Sigmoid colon (tissue), 7 donors: Measurements from ENCODE around the gene TDRD7. TPM values are rescaled to one million over a fixed set of nuclear protein-coding genes. Genes with fewer than 3 reads are reported as not detected.
"Not testable (repeated sequence)": the region's sequence is repeated elsewhere in the genome, so short reads cannot be mapped to it uniquely, and the experiment has no call there.

ENCODE experiments used
- DNase-seq: peaks from one replicate; pipeline ENCODE4 v3.0.0-alpha.2; 2019
- H3K27ac ChIP-seq, 4 donors: fragments of 200-600 bp; sonication (generic); one replicate each; pipeline ENCODE4 v1.5.1; 2016 to 2019; ENCODE audit warnings: mild to moderate bottlenecking in 1 of 4
- H3K27me3 ChIP-seq, 3 donors: fragments of 200-600 bp; sonication (generic); one replicate each; pipeline ENCODE4 v1.5.1; 2019; ENCODE audit warnings: mild to moderate bottlenecking in 1 of 3
- H3K36me3 ChIP-seq, 4 donors: fragments of 200-600 bp; sonication (generic); one replicate each; pipeline ENCODE4 v1.5.1; 2016 to 2019
- H3K4me1 ChIP-seq, 4 donors: fragments of 200-600 bp; sonication (generic); one replicate each; pipeline ENCODE4 v1.5.1; 2017 to 2019
- H3K4me3 ChIP-seq, 4 donors: fragments of 200-600 bp; sonication (generic); one replicate each; pipeline ENCODE4 v1.5.1; 2017 to 2019; ENCODE audit warnings: mild to moderate bottlenecking in 2 of 4, moderate library complexity in 1 of 4
- H3K9me3 ChIP-seq, 4 donors: fragments of 200-600 bp in 3 of 4; sonication (generic) in 3 of 4; one replicate each; pipeline versions ENCODE4 v1.5.1 to v1.6.1; 2013 to 2019
- EP300 ChIP-seq, 4 donors: sonication (generic); formaldehyde crosslinking; IDR thresholded peaks; one replicate each; pipeline ENCODE4 v1.6.1; 2017; ENCODE audit warnings: antibody characterized with exemption in 4 of 4
- POLR2A ChIP-seq, 2 donors: fragments of 450-650 bp; IDR thresholded peaks; one replicate each; pipeline ENCODE4 v1.6.1; 2016; ENCODE audit warnings: antibody characterized with exemption in 2 of 2, mild to moderate bottlenecking in 2 of 2, moderate library complexity in 2 of 2
- POLR2AphosphoS5 ChIP-seq, 4 donors: sonication (generic); formaldehyde crosslinking; IDR thresholded peaks; one replicate each; pipeline ENCODE4 v1.6.1; 2017; ENCODE audit warnings: antibody characterized with exemption in 4 of 4
- WGBS, 2 donors: extraction: QIAGEN DNeasy Blood & Tissue Kit; methylation state at CpG; one replicate each; pipeline ENCODE4 v1.1.7; 2013; 5-methylcytosine and 5-hydroxymethylcytosine counted together
- intact Hi-C: fragments of 100-400 bp; cut with DNase I; formaldehyde crosslinking; loops from one replicate; pipeline ENCODE4 v1.15.1; 2023
- polyA plus RNA-seq, 3 donors: library from polyadenylated mRNA; stranded (reverse); fragments of 200-250 nt; gene quantifications; one replicate each; pipeline ENCODE4 v1.2.3, GENCODE V29; 2013
- total RNA-seq, 4 donors: library from RNA; depleted of rRNA; stranded (reverse); fragments of >200 nt; gene quantifications; one replicate each; pipeline ENCODE4 v1.1.0, GENCODE V29; 2016
- TF ChIP-seq, protein P1 (sequence below), 4 experiments: fragments of 450-650 bp in 3 of 4; fragments of 200-600 bp in 1 of 4; IDR thresholded peaks; one replicate each; pipeline ENCODE4 v1.5.1; 2016 to 2019; ENCODE audit warnings: antibody characterized with exemption in 4 of 4, mild to moderate bottlenecking in 3 of 4, moderate library complexity in 2 of 4
- donor health status: healthy with polysubstance abuse.
- donor health status: Bipolar disorder and iron deficiency.
- donor health status: healthy.

TDRD7 gene
- total and polyA plus RNA-seq, 7 donors, result 10.5 to 25.7 (median 17.5) TPM

DNA sequence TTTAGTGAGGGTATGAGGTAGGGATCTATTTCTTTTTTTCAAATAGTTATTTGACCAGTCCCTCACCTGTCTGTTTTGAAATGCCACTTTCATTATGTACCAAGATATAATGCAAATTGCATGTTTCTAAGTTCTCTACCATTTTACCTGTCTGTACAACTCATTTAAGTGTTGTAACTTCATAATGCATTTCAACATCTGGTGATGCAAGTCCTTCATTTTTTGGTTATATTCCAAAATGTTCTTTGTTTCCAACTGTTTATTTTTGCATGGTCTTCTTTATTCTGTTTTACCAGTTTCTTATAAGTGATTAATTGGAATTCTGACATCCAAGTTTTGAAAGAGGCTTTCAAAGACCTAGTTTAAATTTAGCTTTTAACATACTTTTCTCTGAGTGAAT is 26.8 kb downstream of the TDRD7 start:
- no peaks in the 10 kb centered on the region for H3K9me3 ChIP-seq
- no peak overlapping the region for H3K4me3 ChIP-seq
- peaks cover 0 to 4% (median 0%) of the 10 kb centered on the region in 4 donors for H3K4me1 ChIP-seq
- H3K27ac ChIP-seq, result no peak overlapping the region
- DNase-seq, result no peak
- H3K27me3 ChIP-seq, result no peaks in the 10 kb centered on the region
- intact Hi-C loops, result no loop called here
- peaks cover 0 to 43% (median 4%) of the 10 kb centered on the region in 4 donors for H3K36me3 ChIP-seq
- TF ChIP-seq EP300 (IDR thresholded peaks at IDR 0.05), result no peak
- TF ChIP-seq POLR2AphosphoS5 (IDR thresholded peaks at IDR 0.05), result no peak
- TF ChIP-seq, protein P1, sequence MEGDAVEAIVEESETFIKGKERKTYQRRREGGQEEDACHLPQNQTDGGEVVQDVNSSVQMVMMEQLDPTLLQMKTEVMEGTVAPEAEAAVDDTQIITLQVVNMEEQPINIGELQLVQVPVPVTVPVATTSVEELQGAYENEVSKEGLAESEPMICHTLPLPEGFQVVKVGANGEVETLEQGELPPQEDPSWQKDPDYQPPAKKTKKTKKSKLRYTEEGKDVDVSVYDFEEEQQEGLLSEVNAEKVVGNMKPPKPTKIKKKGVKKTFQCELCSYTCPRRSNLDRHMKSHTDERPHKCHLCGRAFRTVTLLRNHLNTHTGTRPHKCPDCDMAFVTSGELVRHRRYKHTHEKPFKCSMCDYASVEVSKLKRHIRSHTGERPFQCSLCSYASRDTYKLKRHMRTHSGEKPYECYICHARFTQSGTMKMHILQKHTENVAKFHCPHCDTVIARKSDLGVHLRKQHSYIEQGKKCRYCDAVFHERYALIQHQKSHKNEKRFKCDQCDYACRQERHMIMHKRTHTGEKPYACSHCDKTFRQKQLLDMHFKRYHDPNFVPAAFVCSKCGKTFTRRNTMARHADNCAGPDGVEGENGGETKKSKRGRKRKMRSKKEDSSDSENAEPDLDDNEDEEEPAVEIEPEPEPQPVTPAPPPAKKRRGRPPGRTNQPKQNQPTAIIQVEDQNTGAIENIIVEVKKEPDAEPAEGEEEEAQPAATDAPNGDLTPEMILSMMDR (IDR thresholded peaks at IDR 0.05), result no peak
- TF ChIP-seq POLR2A (IDR thresholded peaks at IDR 0.05), result no peak

DNA sequence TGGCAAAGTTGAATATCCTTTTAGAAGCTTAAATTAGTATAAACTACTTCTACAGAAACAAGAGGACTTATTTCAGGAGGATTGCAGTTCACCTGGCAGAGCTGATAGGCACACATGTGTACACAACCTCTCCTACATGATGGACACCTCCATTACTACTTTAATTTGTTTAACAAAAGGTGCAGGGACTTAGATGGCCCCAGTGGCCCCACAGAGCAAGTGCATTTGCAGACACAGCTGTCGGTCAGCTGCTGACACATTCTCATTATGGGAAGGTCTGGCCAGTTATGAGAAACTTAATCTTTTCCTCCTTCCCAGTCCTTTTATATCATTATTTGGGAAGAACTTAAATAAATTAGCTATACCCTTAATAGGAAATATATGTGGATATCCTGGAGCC is 28.3 kb downstream of the TDRD7 start:
- WGBS, 2 donors, result 88 to 90% methylated on average over 1 of the region's 1 CpG
- DNase-seq, result no peak
- no peaks in the 10 kb centered on the region for H3K27me3 ChIP-seq
- intact Hi-C loops, result no loop called here
- peaks cover 0 to 4% (median 0%) of the 10 kb centered on the region in 4 donors for H3K4me1 ChIP-seq
- H3K27ac ChIP-seq, result no peak overlapping the region
- H3K9me3 ChIP-seq, result no peaks in the 10 kb centered on the region
- H3K4me3 ChIP-seq, result no peak overlapping the region
- TF ChIP-seq POLR2AphosphoS5 (IDR thresholded peaks at IDR 0.05) (no peak), EP300 (IDR thresholded peaks at IDR 0.05) (no peak), POLR2A (IDR thresholded peaks at IDR 0.05) (no peak)
- TF ChIP-seq, protein P1 (IDR thresholded peaks at IDR 0.05), result no peak
- H3K36me3 ChIP-seq, result peaks cover 0 to 28% (median 4%) of the 10 kb centered on the region in 4 donors

DNA sequence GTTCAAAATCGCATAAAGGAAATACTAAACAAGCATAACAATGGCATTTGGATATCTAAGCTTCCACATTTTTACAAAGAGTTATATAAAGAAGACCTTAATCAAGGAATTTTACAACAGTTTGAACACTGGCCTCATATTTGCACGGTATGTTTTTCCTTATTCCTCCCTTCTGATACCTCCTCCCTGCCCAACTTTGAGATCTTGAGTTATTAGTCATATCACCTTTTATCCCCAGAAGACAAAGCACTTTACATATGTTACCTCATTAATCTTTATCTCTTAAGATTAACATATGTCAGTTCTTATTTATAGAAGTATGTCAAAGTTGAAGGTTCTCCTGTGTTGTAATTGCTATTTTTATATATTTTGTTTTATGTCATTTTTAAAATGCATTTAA is 29.8 kb downstream of the TDRD7 start:
- 32 to 75% methylated on average over 2 of the region's 2 CpGs for WGBS, 2 donors
- Histone ChIP-seq H3K9me3 (no peaks in the 10 kb centered on the region), H3K4me1 (peaks cover 0 to 4% (median 0%) of the 10 kb centered on the region in 4 donors), H3K27me3 (no peaks in the 10 kb centered on the region), H3K4me3 (no peak overlapping the region), H3K27ac (no peak overlapping the region), H3K36me3 (peaks cover 0 to 26% (median 4%) of the 10 kb centered on the region in 4 donors)
- intact Hi-C loops, result no loop called here
- DNase-seq, result no peak
- TF ChIP-seq EP300 (IDR thresholded peaks at IDR 0.05), result no peak

DNA sequence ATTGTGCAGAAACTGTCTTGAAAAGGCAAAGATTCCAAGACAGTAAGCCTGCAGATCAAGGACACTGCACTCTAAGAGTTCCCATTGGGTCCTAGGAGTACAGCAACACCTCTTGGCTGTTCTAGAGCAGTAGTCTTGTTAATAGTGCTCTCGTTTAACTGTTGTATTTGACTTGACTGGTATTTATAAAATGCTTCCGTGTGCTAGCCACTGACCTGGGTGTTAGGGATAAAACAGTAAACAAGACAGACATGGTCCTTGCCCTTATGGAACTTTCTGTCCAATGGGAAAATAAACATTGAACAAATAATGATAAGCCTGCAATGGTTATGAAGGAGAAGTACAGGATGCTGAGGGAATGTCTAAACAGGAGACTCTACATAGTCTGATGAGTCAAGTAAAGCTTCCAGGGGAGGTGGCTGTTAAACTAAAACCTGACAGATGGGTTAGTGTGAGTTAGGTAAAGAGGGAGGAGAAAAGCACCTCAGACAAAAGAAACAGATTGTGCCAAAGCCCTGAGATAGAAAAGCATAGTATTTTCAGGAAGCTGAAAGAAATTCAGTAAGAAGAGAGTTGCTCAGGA is 33.3 kb downstream of the TDRD7 start:
- TF ChIP-seq, protein P1 (IDR thresholded peaks at IDR 0.05), result no peak
- TF ChIP-seq EP300 (IDR thresholded peaks at IDR 0.05), result no peak
- no peak for TF ChIP-seq POLR2AphosphoS5 (IDR thresholded peaks at IDR 0.05)
- no peak for TF ChIP-seq POLR2A (IDR thresholded peaks at IDR 0.05)
- DNase-seq, result no peak
- H3K27me3 ChIP-seq, result no peaks in the 10 kb centered on the region
- no peak overlapping the region for H3K4me3 ChIP-seq
- intact Hi-C loops, result no loop called here
- no peak overlapping the region for H3K27ac ChIP-seq
- 45 to 73% methylated on average over 2 of the region's 2 CpGs for WGBS, 2 donors
- no peaks in the 10 kb centered on the region for H3K4me1 ChIP-seq
- H3K36me3 ChIP-seq, result peaks cover 0 to 14% (median 0%) of the 10 kb centered on the region in 4 donors
- H3K9me3 ChIP-seq, result no peaks in the 10 kb centered on the region

DNA sequence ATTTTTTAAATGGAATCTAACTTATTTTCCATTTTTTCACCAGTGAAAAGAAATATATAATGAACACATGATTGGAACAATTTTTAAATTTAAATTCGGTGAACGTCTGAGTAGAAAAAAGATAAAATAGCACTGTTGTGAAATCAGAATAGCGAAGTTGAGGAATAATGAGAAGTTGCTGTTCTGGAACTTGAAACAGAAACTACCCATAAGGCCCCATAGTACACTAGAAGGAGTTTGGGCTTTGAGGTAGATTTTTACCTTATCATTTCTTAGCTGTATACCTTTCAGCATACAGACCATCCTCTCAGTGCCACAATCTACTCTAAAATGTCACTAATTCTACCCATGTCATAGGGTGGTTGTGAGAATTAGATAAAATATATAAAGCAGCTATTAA is 35.1 kb downstream of the TDRD7 start:
- WGBS, 2 donors, result 87 to 94% methylated on average over 3 of the region's 3 CpGs
- Histone ChIP-seq H3K36me3 (peaks cover 0 to under 1% (median 0%) of the 10 kb centered on the region in 4 donors), H3K4me3 (no peak overlapping the region), H3K27me3 (no peaks in the 10 kb centered on the region), H3K4me1 (no peaks in the 10 kb centered on the region), H3K27ac (no peak overlapping the region), H3K9me3 (no peaks in the 10 kb centered on the region)
- intact Hi-C loops, result no loop called here
- DNase-seq, result no peak
- TF ChIP-seq, protein P1 (IDR thresholded peaks at IDR 0.05), result no peak
- TF ChIP-seq EP300 (IDR thresholded peaks at IDR 0.05), result no peak

DNA sequence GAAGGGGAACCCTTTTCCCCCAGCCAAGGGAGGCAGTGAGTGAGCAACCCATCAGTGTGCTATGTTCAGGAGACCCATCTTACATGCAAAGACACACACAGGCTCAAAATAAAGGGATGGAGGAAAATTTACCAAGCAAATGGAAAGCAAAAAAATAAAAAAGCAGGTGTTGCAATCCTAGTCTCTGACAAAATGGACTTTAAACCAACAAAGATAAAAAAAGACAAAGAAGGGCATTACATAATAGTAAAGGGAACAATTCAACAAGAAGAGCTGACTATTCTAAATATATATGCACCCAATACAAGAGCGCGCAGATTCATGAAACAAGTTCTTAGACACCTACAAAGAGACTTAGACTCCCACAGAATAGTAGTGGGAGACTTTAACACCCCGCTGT is 41.7 kb downstream of the TDRD7 start:
- H3K4me3 ChIP-seq, intact Hi-C loops, H3K27me3 ChIP-seq, H3K9me3 ChIP-seq, DNase-seq, H3K27ac ChIP-seq, H3K4me1 ChIP-seq, H3K36me3 ChIP-seq: not testable (repeated sequence)
- WGBS, 2 donors, result 98% methylated on average over 3 of the region's 3 CpGs

DNA sequence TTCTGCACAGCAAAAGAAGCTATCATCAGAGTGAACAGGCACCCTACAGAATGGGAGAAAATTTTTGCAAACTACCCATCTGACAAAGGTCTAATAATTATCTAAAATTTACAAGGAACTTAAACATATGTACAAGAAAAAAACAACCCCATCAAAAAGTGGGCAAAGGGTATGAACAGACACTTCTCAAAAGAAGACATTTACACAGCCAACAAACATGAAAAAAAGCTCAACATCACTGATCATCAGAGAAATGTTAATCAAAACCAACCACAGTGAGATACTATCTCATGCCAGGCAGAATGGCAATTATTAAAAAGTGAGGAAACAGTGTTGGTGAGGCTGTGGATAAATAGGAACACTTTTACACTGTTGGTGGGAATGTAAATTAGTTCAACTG is 44.9 kb downstream of the TDRD7 start:
- H3K27ac ChIP-seq, H3K4me1 ChIP-seq, H3K36me3 ChIP-seq, intact Hi-C loops, DNase-seq, H3K9me3 ChIP-seq, H3K4me3 ChIP-seq, H3K27me3 ChIP-seq: not testable (repeated sequence)
